ENCODE measurements around the gene RFLNA.

Gene RFLNA

GRCh38 chr12:124361996-124362395 is 67.1 kb downstream of the RFLNA start:
- no peak for DNase-seq

- DNase-seq = no peak
These were observed 68.6 kb downstream of the RFLNA start for GRCh38 chr12:124363353-124363965.

GRCh38 chr12:124364543-124364942 is 69.7 kb downstream of the RFLNA start:
- DNase-seq = no peak

Data from fibroblast of skin of right quadriceps (primary cell).